Fibroblast of peridontal ligament (primary cell): ENCODE results near the gene LRRC10B.

Experiments
- DNase-seq: peaks from one replicate; pipeline ENCODE4 v3.0.0-alpha.2; 2010; ENCODE audit errors: extremely low read depth

Gene LRRC10B

GRCh38 chr11:61486779-61487178 lies 21.8 kb upstream of the LRRC10B start:
- no peak for DNase-seq

- no peak for DNase-seq
Measured at GRCh38 chr11:61487342-61488025, 21.1 kb upstream of the LRRC10B start.

- DNase-seq: peak; percentile 40
Measured at GRCh38 chr11:61488651-61489291, 19.8 kb upstream of the LRRC10B start.

GRCh38 chr11:61489833-61490721 lies 18.5 kb upstream of the LRRC10B start:
- DNase-seq: peak; percentile 83

GRCh38 chr11:61491736-61492395 lies 16.7 kb upstream of the LRRC10B start:
- no peak for DNase-seq

GRCh38 chr11:61494381-61494961 lies 14.1 kb upstream of the LRRC10B start:
- no peak for DNase-seq

GRCh38 chr11:61495801-61496601 lies 12.5 kb upstream of the LRRC10B start:
- no peak for DNase-seq

GRCh38 chr11:61496602-61497400 lies 11.7 kb upstream of the LRRC10B start:
- DNase-seq: no peak

- no peak for DNase-seq
Measured at GRCh38 chr11:61497473-61497872, 11.1 kb upstream of the LRRC10B start.

GRCh38 chr11:61497876-61498275 lies 10.7 kb upstream of the LRRC10B start:
- DNase-seq: no peak

- DNase-seq: no peak
Measured at GRCh38 chr11:61498767-61499341, 9.7 kb upstream of the LRRC10B start.

- DNase-seq: no peak
Measured at GRCh38 chr11:61499816-61500491, 8.6 kb upstream of the LRRC10B start.

- no peak for DNase-seq
Measured at GRCh38 chr11:61502522-61502921, 6.0 kb upstream of the LRRC10B start.

- no peak for DNase-seq
Measured at GRCh38 chr11:61503135-61503770, 5.3 kb upstream of the LRRC10B start.

- DNase-seq: no peak
Measured at GRCh38 chr11:61505106-61505505, 3.4 kb upstream of the LRRC10B start.

GRCh38 chr11:61505640-61506155 lies 2.9 kb upstream of the LRRC10B start:
- no peak for DNase-seq

- DNase-seq: no peak
Measured at GRCh38 chr11:61507012-61507768, 1.4 kb upstream of the LRRC10B start.
